Esophagus muscularis mucosa (tissue), 4 donors: Measurements from ENCODE around the gene SKI.

Source experiments
- EP300 ChIP-seq: sonication (generic); formaldehyde crosslinking; IDR thresholded peaks from one replicate; pipeline ENCODE4 v1.6.1; 2017; ENCODE audit warnings: antibody characterized with exemption
- POLR2A ChIP-seq: fragments of 450-650 bp; IDR thresholded peaks from one replicate; pipeline ENCODE4 v1.6.1; 2017; ENCODE audit warnings: antibody characterized with exemption, moderate library complexity, mild to moderate bottlenecking, low read depth
- TF ChIP-seq, protein P1 (sequence below), 3 experiments: fragments of 200-600 bp in 2 of 3; fragments of 450-650 bp in 1 of 3; sonication (generic) in 2 of 3; IDR thresholded peaks; one replicate each; pipeline ENCODE4 v1.5.1; 2017 to 2019; ENCODE audit warnings: antibody characterized with exemption in 3 of 3, mild to moderate bottlenecking in 2 of 3, moderate library complexity in 1 of 3

DNA sequence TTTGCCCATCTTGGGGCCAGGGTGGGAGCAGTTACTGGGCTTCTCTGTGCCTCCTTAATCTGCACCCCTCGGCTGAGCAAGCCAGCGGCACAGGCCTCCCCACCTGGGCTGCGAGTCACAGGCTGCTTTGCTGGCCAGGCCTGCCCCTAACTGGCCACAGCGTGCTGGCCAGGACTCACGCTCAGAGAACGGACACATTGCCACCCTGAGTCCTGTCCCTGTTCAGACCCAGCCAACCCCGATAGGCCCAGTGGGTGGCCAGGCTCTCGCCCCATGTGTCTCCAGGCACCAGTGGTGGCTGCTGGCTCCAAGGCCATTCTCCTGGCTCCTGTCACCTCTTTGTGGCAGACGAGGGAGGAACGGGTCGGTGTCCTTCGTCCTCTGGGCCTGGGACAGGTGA lies 101.9 kb downstream of the SKI start:
- TF ChIP-seq, protein P1, sequence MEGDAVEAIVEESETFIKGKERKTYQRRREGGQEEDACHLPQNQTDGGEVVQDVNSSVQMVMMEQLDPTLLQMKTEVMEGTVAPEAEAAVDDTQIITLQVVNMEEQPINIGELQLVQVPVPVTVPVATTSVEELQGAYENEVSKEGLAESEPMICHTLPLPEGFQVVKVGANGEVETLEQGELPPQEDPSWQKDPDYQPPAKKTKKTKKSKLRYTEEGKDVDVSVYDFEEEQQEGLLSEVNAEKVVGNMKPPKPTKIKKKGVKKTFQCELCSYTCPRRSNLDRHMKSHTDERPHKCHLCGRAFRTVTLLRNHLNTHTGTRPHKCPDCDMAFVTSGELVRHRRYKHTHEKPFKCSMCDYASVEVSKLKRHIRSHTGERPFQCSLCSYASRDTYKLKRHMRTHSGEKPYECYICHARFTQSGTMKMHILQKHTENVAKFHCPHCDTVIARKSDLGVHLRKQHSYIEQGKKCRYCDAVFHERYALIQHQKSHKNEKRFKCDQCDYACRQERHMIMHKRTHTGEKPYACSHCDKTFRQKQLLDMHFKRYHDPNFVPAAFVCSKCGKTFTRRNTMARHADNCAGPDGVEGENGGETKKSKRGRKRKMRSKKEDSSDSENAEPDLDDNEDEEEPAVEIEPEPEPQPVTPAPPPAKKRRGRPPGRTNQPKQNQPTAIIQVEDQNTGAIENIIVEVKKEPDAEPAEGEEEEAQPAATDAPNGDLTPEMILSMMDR (IDR thresholded peaks at IDR 0.05), result no peak
- TF ChIP-seq POLR2A (no peak), EP300 (no peak)
